Panc1 (cell line): ENCODE data around the gene CD4. TPM values are rescaled to one million over a fixed set of nuclear protein-coding genes. Genes with fewer than 3 reads are reported as not detected.

Source experiments
- ATAC-seq: fragments of 200-7000 bp; cut with Tn5 transposase; 2 replicates; pipeline ENCODE4 v1.9.1; 2020; ENCODE audit warnings: mild to moderate bottlenecking, moderate library complexity
- BruUV-seq: library from RNA; stranded (reverse); fragments of 400-500 nt; replicated peaks from 2 replicates; lab custom pipeline; 2021; lab: Mats Ljungman, UMichigan
- CTCF ChIA-PET: fragments of 300-600 bp; sonication (Branson Sonifier 250); formaldehyde crosslinking; loops from one replicate; lab custom pipeline; 2022; ENCODE audit warnings: antibody characterized with exemption; lab: Charles Lee
- POLR2A ChIA-PET: fragments of 300-600 bp; sonication (Branson Sonifier 250); formaldehyde crosslinking; loops from one replicate; lab custom pipeline; 2022; ENCODE audit warnings: antibody characterized with exemption; lab: Charles Lee
- DNase-seq: peaks from one replicate; pipeline ENCODE4 v3.0.0-alpha.2; 2010; ENCODE audit warnings: low read depth, low spot score
- H3K27ac ChIP-seq: 2 replicates; pipeline ENCODE4 v1.5.1; 2011; ENCODE audit warnings: mild to moderate bottlenecking, low read length, inconsistent platforms
- H3K27me3 ChIP-seq: fragments of 200-500 bp; sonication (Bioruptor generic); 2 replicates; pipeline ENCODE4 v1.6.0; 2014; ENCODE audit warnings: low read length, inconsistent platforms; ENCODE audit not compliant: control insufficient read depth, insufficient read depth
- H3K36me3 ChIP-seq: fragments of 200-500 bp; sonication (Bioruptor generic); 2 replicates; pipeline ENCODE4 v1.5.1; 2014; ENCODE audit warnings: inconsistent platforms, mild to moderate bottlenecking, low read length, moderate library complexity; ENCODE audit not compliant: control insufficient read depth, insufficient read depth
- H3K4me1 ChIP-seq: 2 replicates; pipeline ENCODE4 v1.5.1; 2011; ENCODE audit warnings: inconsistent platforms, mild to moderate bottlenecking, low read length, moderate library complexity; ENCODE audit not compliant: control insufficient read depth, insufficient read depth
- H3K4me3 ChIP-seq, 2 experiments: 2 replicates each; pipeline ENCODE4 v1.5.1; 2011 to 2012; ENCODE audit warnings: low read depth in 2 of 2, low read length in 2 of 2, mild to moderate bottlenecking in 2 of 2, inconsistent platforms in 1 of 2, moderate library complexity in 1 of 2
- H3K9me3 ChIP-seq: fragments of 200-500 bp; sonication (Bioruptor generic); 2 replicates; pipeline ENCODE4 v1.5.1; 2014; ENCODE audit warnings: low read depth, mild to moderate bottlenecking, inconsistent platforms, low read length, moderate library complexity; ENCODE audit not compliant: control insufficient read depth, insufficient read depth
- POLR2AphosphoS5 ChIP-seq: IDR thresholded peaks from 2 replicates; pipeline ENCODE4 v1.6.1; 2012; ENCODE audit warnings: mild to moderate bottlenecking, low read depth, low read length, moderate library complexity
- SIN3A ChIP-seq: IDR thresholded peaks from 2 replicates; pipeline ENCODE4 v1.6.1; 2012; ENCODE audit warnings: low read depth, mild to moderate bottlenecking, low read length, moderate library complexity, borderline replicate concordance; ENCODE audit not compliant: insufficient read depth
- TCF7L2 ChIP-seq: IDR thresholded peaks from 2 replicates; pipeline ENCODE4 v1.6.1; 2011; ENCODE audit warnings: mild to moderate bottlenecking, low read depth, low read length, inconsistent platforms
- in situ Hi-C: cut with HindIII; loops from 2 replicates; pipeline ENCODE4 v1.10.0; 2016; ENCODE audit warnings: low sequenced_read_pairs, low pct_unique_long_range_greater_than_20kb
- intact Hi-C: fragments of 100-400 bp; cut with micrococcal nuclease; formaldehyde crosslinking; loops from one replicate; pipeline ENCODE4 v1.10.0; 2022; ENCODE audit not compliant: unreplicated experiment
- total RNA-seq: library from RNA; stranded (reverse); gene quantifications from one replicate; pipeline ENCODE4 v1.2.1, GENCODE V29; 2021; ENCODE audit not compliant: unreplicated experiment
- TF ChIP-seq, protein P1 (sequence below), 2 experiments: IDR thresholded peaks; 2 replicates each; pipeline ENCODE4 v1.6.1; 2011 to 2012; ENCODE audit warnings: low read depth in 2 of 2, control low read depth in 1 of 2, low read length in 1 of 2, mild to moderate bottlenecking in 1 of 2, moderate library complexity in 1 of 2; ENCODE audit not compliant: insufficient read depth in 1 of 2
- TF ChIP-seq, protein P2 (sequence below): fragments of 450-650 bp; IDR thresholded peaks from 2 replicates; pipeline ENCODE4 v1.5.1; 2017; ENCODE audit warnings: mild to moderate bottlenecking

The CD4 gene
- total RNA-seq, 1 experiment from 2014 or later, result 0.23 TPM

DNA sequence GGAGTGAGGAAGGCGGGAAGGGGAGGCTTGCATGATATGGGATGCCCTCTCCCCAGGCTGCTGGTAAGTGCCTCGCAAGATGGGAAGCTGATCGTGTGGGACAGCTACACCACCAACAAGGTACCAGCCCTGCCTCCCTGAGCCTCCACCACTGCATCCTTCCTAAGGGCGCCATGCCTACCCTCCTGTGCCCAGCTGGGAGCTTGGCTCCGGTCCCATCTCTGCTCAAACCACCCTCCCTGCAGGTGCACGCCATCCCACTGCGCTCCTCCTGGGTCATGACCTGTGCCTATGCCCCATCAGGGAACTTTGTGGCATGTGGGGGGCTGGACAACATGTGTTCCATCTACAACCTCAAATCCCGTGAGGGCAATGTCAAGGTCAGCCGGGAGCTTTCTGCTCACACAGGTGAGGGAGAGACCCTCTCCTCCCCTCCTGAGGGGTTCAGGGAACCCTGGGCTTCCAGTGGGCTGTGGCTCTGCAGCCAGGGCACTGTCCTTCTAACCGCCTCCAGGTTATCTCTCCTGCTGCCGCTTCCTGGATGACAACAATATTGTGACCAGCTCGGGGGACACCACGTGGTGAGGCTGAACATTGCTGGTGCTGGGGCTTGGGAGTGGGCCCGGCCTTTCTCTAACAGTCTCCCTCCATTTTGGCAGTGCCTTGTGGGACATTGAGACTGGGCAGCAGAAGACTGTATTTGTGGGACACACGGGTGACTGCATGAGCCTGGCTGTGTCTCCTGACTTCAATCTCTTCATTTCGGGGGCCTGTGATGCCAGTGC, 54.0 kb downstream of the CD4 start:
- BruUV-seq, result no TSS peak
- ATAC-seq, result peak; percentile 56
- intact Hi-C loops (no loop called here), in situ Hi-C loops (no loop called here)
- TF ChIP-seq POLR2AphosphoS5 (no peak), TCF7L2 (no peak), SIN3A (no peak)
- TF ChIP-seq, protein P1, sequence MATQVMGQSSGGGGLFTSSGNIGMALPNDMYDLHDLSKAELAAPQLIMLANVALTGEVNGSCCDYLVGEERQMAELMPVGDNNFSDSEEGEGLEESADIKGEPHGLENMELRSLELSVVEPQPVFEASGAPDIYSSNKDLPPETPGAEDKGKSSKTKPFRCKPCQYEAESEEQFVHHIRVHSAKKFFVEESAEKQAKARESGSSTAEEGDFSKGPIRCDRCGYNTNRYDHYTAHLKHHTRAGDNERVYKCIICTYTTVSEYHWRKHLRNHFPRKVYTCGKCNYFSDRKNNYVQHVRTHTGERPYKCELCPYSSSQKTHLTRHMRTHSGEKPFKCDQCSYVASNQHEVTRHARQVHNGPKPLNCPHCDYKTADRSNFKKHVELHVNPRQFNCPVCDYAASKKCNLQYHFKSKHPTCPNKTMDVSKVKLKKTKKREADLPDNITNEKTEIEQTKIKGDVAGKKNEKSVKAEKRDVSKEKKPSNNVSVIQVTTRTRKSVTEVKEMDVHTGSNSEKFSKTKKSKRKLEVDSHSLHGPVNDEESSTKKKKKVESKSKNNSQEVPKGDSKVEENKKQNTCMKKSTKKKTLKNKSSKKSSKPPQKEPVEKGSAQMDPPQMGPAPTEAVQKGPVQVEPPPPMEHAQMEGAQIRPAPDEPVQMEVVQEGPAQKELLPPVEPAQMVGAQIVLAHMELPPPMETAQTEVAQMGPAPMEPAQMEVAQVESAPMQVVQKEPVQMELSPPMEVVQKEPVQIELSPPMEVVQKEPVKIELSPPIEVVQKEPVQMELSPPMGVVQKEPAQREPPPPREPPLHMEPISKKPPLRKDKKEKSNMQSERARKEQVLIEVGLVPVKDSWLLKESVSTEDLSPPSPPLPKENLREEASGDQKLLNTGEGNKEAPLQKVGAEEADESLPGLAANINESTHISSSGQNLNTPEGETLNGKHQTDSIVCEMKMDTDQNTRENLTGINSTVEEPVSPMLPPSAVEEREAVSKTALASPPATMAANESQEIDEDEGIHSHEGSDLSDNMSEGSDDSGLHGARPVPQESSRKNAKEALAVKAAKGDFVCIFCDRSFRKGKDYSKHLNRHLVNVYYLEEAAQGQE (IDR thresholded peaks at IDR 0.05; ENCODE audit: insufficient read depth in 1 of 2, low read depth in 2 of 2, low read length in 1 of 2), result no peak
- TF ChIP-seq, protein P2, sequence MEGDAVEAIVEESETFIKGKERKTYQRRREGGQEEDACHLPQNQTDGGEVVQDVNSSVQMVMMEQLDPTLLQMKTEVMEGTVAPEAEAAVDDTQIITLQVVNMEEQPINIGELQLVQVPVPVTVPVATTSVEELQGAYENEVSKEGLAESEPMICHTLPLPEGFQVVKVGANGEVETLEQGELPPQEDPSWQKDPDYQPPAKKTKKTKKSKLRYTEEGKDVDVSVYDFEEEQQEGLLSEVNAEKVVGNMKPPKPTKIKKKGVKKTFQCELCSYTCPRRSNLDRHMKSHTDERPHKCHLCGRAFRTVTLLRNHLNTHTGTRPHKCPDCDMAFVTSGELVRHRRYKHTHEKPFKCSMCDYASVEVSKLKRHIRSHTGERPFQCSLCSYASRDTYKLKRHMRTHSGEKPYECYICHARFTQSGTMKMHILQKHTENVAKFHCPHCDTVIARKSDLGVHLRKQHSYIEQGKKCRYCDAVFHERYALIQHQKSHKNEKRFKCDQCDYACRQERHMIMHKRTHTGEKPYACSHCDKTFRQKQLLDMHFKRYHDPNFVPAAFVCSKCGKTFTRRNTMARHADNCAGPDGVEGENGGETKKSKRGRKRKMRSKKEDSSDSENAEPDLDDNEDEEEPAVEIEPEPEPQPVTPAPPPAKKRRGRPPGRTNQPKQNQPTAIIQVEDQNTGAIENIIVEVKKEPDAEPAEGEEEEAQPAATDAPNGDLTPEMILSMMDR, result no peak
- POLR2A ChIA-PET, result no interaction called here
- H3K36me3 ChIP-seq, result no peaks in the 10 kb centered on the region
- H3K27ac ChIP-seq, result no peak overlapping the region
- no peaks in the 10 kb centered on the region for H3K27me3 ChIP-seq
- CTCF ChIA-PET, result no interaction called here
- H3K9me3 ChIP-seq, result no peaks in the 10 kb centered on the region
- no peak overlapping the region for H3K4me3 ChIP-seq
- no peak for DNase-seq
- no peaks in the 10 kb centered on the region; the same call in 1 of the 2 replicates for H3K4me1 ChIP-seq

DNA sequence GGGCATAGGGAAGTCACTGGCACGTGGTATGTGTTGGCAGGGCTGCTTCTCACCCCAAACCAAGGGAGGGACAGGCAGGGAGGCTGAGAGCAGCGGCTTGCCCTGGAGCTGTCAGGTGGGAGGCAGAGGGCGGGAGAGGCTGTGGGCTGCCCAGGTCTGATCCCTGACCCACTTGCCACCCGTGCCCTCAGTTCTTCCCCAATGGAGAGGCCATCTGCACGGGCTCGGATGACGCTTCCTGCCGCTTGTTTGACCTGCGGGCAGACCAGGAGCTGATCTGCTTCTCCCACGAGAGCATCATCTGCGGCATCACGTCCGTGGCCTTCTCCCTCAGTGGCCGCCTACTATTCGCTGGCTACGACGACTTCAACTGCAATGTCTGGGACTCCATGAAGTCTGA, 56.1 kb downstream of the CD4 start:
- ChIA-PET CTCF (no interaction called here), POLR2A (no interaction called here)
- BruUV-seq, result no TSS peak
- ATAC-seq (no peak; the same call in 1 of the 2 replicates), DNase-seq (no peak)
- Histone ChIP-seq H3K9me3 (no peaks in the 10 kb centered on the region), H3K27ac (no peak overlapping the region), H3K36me3 (peaks cover 7% of the 10 kb centered on the region), H3K4me3 (no peak overlapping the region), H3K4me1 (peaks cover 7% of the 10 kb centered on the region), H3K27me3 (no peaks in the 10 kb centered on the region)
- in situ Hi-C loops (no loop called here), intact Hi-C loops (no loop called here)
- TF ChIP-seq POLR2AphosphoS5, result no peak
- TF ChIP-seq, protein P2, result no peak
- TF ChIP-seq, protein P1 (IDR thresholded peaks at IDR 0.05; ENCODE audit: insufficient read depth in 1 of 2, low read depth in 2 of 2, low read length in 1 of 2), result no peak
- TF ChIP-seq TCF7L2, result no peak
- TF ChIP-seq SIN3A, result no peak
